ENCODE data around the gene CYP8B1.
"Not testable (repeated sequence)": the region's sequence is repeated elsewhere in the genome, so short reads cannot be mapped to it uniquely, and the experiment has no call there.

Gene CYP8B1

DNA sequence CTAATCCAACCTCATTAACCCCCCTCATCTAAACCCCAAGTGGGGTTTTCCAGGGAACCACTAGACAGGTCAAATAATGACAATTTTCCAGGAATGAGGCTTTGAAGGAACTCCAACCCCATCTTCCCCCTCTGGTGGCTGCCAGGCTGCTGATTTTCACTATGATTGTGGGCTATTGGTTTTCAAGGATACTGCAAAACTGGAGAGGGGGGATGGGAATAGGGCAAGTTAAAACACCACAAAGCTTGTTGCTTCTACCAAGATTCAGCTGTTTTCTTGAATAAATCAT lies 19.8 kb upstream of the CYP8B1 start:
- no peaks in the 10 kb centered on the region for H3K9me3 Mint-ChIP-seq (ENCODE audit: low read depth)
- no peaks in the 10 kb centered on the region for H3K4me1 Mint-ChIP-seq (ENCODE audit: low read depth)
- H3K4me3 Mint-ChIP-seq = no peak overlapping the region
- no peak overlapping the region for H3K27ac Mint-ChIP-seq
- no peaks in the 10 kb centered on the region for H3K27me3 Mint-ChIP-seq
- H3K36me3 Mint-ChIP-seq = no peaks in the 10 kb centered on the region

DNA sequence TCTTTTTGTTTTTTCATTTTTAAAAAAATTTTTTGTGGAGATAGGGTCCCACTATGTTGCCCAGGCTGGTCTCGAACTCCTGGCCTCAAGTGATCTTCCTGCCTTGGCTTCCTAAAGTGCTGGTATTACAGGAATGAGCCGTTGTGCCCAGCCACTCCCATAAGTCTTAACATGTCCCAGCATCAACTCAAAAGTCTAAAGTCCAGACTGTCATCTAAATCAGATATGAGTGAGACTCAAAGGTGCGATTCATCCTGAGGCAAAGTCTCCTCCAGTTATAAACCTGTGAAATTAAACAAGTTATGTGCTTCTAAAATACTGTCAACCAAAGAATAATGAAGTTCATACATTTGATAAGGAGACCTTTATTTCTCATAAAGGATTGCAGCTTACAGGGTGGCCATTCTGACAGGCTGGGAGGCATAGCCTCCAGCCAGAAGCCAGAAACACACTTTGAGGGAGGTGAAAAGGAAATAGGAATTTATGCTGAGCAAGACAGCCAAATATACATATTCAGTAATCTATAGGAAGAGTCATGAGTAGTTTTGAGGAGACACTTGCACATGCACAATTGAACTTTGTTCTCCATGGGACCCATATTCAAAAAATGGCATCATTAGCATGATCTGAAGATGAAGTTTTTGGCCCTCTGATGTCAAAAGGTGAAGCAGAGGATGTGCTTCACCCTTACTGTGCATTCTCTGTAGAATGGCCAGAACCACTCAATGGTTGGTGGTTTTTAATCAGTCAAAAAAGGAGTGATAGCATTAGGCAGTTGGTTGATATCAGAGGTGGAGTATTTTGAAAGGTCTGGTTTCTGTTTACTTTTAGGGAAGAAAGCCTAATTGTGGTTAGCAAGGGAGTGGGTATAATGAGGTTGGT lies 19.3 kb upstream of the CYP8B1 start:
- no peaks in the 10 kb centered on the region for H3K9me3 Mint-ChIP-seq (ENCODE audit: low read depth)
- no peaks in the 10 kb centered on the region for H3K36me3 Mint-ChIP-seq
- no peak overlapping the region for H3K27ac Mint-ChIP-seq
- H3K4me1 Mint-ChIP-seq (ENCODE audit: low read depth) = no peaks in the 10 kb centered on the region
- no peaks in the 10 kb centered on the region for H3K27me3 Mint-ChIP-seq
- H3K4me3 Mint-ChIP-seq = no peak overlapping the region

DNA sequence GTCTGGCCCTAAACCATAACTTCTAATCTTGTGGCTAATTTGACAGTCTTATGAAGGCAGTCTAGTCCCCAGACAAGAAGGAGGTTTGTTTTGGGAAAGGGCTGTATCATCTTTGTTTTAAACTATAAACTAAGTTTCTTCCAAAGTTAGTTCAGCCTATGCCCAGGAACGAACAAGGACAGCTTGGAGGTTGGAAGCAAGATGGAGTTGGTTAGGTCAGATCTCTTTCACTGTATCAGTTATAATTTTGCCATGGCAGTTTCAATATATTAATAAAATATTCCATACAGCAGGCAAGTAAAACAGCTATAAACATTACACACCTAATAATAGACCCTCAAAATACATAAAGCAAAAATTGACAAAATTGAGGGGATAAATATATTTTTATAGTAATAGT lies 17.1 kb upstream of the CYP8B1 start:
- no peaks in the 10 kb centered on the region for H3K36me3 Mint-ChIP-seq

DNA sequence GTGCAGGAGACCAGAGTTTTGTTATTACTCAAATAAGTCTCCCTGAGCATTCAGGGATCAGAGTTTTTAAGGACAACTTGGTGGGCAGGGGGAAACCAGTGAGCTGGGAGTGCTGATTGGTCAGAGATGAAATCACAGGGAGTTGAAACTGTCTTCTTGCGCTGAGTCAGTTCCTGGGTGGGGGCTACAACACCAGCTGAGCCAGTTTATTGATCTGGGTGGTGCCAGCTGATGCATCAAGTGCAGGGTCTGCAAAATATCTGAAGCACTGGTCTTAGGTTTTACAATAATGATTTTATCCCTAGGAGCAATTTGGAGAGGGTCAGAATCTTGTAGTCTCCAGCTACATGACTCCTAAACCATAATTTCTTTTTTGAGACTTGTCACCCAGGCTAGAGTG lies 16.5 kb upstream of the CYP8B1 start:
- no peaks in the 10 kb centered on the region for H3K4me1 Mint-ChIP-seq (ENCODE audit: low read depth)
- no peaks in the 10 kb centered on the region for H3K36me3 Mint-ChIP-seq
- no peak overlapping the region for H3K27ac Mint-ChIP-seq
- H3K27me3 Mint-ChIP-seq = peaks cover 9% of the 10 kb centered on the region
- H3K9me3 Mint-ChIP-seq (ENCODE audit: low read depth) = no peaks in the 10 kb centered on the region
- no peak overlapping the region for H3K4me3 Mint-ChIP-seq

More for the DNA sequence above, 17.1 kb upstream of the CYP8B1 start:
- H3K4me1 Mint-ChIP-seq (ENCODE audit: low read depth) = no peaks in the 10 kb centered on the region
- H3K9me3 Mint-ChIP-seq (ENCODE audit: low read depth) = no peaks in the 10 kb centered on the region
- H3K4me3 Mint-ChIP-seq = no peak overlapping the region
- peaks cover 6% of the 10 kb centered on the region for H3K27me3 Mint-ChIP-seq
- H3K27ac Mint-ChIP-seq = no peak overlapping the region

DNA sequence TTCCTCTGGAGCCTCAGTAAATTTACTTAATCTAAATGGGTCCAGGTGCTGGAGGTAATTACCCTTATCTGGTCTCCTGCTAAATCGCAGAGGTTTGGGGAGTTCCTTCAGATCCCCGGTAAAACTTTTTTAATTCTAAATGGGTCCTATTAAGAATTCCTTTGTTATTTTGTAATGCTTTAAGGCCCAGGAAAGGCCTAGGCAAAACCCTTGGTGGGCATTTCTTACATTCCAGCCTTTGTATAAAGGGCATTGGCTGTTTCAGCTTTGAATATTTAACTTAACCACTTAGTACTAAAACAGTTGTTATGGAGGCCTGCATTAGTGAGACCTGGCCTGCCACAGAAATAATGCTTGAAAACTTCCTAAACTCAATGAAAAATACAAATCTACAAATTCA lies 15.4 kb upstream of the CYP8B1 start:
- Mint-ChIP-seq H3K4me3 (no peak overlapping the region), H3K27ac (no peak overlapping the region), H3K4me1 (ENCODE audit: low read depth) (no peaks in the 10 kb centered on the region), H3K9me3 (ENCODE audit: low read depth) (no peaks in the 10 kb centered on the region), H3K27me3 (peaks cover 9% of the 10 kb centered on the region), H3K36me3 (no peaks in the 10 kb centered on the region)

DNA sequence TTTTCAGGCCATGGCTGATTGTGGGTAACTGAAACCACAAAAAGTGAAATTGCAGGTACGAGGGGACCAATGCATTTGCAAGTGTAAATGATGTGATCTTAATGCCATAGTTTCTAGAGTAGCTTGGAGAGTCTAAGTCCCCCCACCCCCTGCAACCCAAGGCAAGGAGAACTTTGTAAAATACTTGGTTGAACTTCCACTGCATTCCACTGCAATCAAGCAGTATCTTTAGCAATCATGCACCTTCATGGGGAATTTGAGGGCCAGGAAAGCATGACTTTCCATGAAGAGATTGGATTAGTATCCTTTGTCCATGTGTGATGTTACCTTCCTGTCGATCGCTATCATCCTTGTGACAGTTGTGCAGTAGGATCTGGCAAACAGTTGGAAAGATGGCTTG lies 11.4 kb upstream of the CYP8B1 start:
- Mint-ChIP-seq H3K9me3 (ENCODE audit: low read depth) (no peaks in the 10 kb centered on the region), H3K27ac (no peak overlapping the region), H3K27me3 (peaks cover 9% of the 10 kb centered on the region), H3K4me1 (ENCODE audit: low read depth) (no peaks in the 10 kb centered on the region), H3K4me3 (no peak overlapping the region), H3K36me3 (no peaks in the 10 kb centered on the region)

DNA sequence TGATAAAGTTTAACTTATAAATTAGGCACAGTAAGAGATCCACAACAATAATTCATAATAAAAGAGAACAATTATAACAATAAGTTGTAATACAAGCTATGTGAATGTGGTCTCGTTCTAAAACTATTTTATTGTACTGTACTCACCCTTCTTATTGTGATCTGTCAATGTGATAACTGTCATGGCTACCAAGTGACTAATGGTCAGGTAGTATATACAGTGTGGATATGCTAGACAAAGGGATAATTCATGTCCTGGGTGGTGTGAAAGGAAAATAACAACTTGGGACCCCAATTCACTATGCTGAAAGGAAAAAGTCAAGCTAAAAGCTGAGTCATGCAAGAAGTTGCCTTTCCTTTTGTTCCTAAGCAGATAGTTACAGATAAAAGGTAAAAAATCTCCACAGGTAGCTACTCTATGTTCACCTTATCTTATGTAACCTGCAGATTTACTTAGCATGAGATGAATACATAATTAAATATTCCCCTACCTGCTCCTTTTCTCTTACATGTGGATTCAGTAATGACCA lies 10.7 kb upstream of the CYP8B1 start:
- Mint-ChIP-seq H3K4me3 (no peak overlapping the region), H3K9me3 (ENCODE audit: low read depth) (no peaks in the 10 kb centered on the region), H3K27ac (no peak overlapping the region), H3K36me3 (no peaks in the 10 kb centered on the region), H3K4me1 (ENCODE audit: low read depth) (peaks cover 2% of the 10 kb centered on the region), H3K27me3 (peaks cover 9% of the 10 kb centered on the region)

DNA sequence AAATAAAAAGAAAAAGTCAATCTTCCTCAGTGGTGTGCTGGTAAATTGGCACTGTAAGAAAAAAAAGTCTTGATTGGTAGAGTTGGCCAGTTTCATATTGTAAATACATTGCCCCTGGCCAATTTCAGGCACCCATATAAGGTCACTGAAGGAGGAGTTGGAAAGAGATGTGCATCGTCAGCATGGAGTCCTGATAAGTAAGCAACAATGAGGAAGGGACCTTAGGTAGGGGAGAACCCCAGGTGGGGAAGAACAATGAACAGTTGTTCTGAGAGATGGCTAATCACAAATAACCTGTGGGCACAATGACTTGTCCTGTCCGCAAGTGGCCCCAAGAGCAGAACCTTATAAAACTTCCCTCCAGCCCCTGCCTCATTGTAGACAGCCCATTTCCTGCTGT lies 8.6 kb upstream of the CYP8B1 start:
- Mint-ChIP-seq H3K4me1 (ENCODE audit: low read depth) (peaks cover 6% of the 10 kb centered on the region), H3K4me3 (no peak overlapping the region), H3K27me3 (peaks cover 9% of the 10 kb centered on the region), H3K9me3 (ENCODE audit: low read depth) (no peaks in the 10 kb centered on the region), H3K27ac (no peak overlapping the region), H3K36me3 (no peaks in the 10 kb centered on the region)

DNA sequence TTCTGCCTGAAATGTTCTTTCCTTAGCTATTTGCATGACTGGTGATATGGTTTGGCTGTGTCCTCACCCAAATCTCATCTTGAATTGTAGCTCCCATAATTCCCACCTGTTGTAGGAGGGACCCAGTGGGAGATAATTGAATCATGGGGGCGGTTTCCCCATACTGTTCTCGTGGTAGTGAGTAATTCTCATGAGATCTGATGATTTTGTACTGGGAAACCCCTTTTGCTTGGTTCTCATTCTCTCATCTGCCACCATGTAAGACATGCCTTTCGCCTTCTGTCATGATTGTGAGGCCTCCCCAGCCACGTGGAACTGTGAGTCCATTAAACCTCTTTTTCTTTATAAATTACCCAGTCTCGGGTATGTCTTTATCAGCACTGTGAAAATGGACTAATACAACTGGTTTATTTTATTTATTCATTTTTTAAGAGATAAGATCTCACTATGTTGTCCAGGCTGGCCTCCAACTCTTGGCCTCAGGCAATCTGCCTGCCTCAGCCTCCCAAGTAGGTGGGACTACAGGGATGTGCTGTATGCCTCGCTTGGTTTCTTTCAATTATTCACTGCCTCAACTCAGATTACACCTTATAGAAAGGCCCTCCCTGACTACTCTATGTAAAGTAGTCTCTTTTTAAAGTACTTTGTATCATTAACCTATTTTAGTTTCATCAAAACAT lies 7.7 kb upstream of the CYP8B1 start:
- not testable (repeated sequence) for H3K4me1 Mint-ChIP-seq (ENCODE audit: low read depth); H3K4me3 Mint-ChIP-seq; H3K27ac Mint-ChIP-seq; H3K36me3 Mint-ChIP-seq; H3K27me3 Mint-ChIP-seq; H3K9me3 Mint-ChIP-seq (ENCODE audit: low read depth)

DNA sequence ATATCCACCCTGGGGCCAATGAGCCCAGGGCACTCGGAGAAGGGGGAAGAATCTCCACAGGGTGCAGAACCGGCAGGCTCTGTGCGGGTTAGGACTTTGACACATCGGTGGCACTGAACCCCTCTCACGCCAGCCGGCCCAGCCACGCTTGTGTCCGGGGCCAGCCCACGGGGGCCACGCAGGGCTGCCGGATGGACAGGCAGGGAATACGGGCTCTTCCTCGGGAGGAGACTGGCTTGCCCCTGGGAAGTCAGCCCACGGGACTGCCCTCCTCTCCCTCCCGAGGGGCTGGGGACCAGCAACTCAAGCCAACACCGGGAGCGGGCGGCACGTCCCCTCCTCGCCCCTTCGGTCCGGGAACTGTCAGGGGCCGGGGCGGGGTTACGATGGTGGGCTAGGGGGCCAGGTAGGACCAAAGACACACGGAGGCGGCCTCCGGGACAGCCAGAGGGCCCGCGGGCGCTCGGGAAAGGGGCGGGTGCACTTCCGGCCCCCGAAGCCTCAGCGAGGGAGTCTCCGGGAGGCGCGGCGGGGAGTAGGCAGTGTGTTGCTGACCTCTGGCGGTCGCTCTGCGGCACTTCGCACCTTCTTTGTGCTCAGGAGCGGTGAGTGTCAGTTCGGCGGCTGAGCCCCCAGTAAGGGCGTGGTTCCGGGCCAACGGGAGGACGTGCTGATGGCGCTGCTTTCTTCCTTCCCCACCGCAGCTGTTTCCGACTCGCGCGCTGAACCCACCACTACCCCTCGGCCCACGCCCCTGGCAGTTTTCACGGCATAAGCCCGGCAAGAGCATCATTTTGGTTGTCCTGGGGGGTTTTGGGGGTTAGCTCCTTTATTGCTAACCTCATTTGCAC lies 5.1 kb upstream of the CYP8B1 start:
- no peaks in the 10 kb centered on the region for H3K9me3 Mint-ChIP-seq (ENCODE audit: low read depth)
- no peaks in the 10 kb centered on the region for H3K36me3 Mint-ChIP-seq
- H3K4me3 Mint-ChIP-seq = peak overlapping the region; percentile 87
- peak overlapping the region; percentile 56 for H3K27ac Mint-ChIP-seq
- H3K4me1 Mint-ChIP-seq (ENCODE audit: low read depth) = peaks cover 6% of the 10 kb centered on the region
- H3K27me3 Mint-ChIP-seq = no peaks in the 10 kb centered on the region

DNA sequence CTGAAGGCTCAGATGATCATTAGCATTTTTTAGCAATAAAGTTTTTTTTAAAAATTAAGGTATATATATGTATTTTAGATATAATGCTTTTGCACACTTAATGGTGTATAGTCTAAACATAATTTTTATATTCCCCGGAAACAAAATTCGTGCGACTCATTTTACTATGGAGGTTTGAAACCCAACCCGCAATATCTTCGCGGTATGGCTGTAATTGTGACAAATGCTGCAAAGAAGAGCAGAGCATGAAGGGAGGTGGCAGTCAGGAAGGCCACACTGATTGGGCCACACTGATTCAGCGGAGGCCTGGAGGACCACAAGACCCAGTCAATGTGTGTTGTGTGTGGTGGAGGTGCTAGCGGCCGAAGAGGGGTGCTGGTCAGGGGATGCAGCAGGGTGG lies 4.5 kb upstream of the CYP8B1 start:
- peak overlapping the region; percentile 87 for H3K4me3 Mint-ChIP-seq
- no peak overlapping the region for H3K27ac Mint-ChIP-seq
- no peaks in the 10 kb centered on the region for H3K9me3 Mint-ChIP-seq (ENCODE audit: low read depth)
- H3K4me1 Mint-ChIP-seq (ENCODE audit: low read depth) = peaks cover 6% of the 10 kb centered on the region
- no peaks in the 10 kb centered on the region for H3K27me3 Mint-ChIP-seq
- no peaks in the 10 kb centered on the region for H3K36me3 Mint-ChIP-seq

DNA sequence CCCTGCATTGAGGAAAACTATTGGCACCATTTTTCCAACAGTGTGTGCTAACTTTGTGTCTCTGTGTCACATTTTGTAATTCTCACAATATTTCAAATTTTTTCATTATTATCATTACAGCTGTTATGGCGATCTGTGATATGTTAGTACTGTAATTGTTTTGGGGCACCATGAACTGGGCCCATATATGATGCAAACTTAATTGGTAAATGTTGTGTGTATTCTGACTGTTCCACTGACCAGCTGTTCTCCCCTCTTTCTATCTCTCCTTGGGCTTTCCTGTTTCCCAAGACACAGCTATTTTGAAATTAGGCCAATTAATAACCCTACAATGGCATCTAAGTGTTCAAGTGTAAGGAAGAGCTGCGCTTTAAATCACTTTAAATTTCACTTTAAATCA lies 2.2 kb upstream of the CYP8B1 start:
- H3K4me1 Mint-ChIP-seq (ENCODE audit: low read depth) = peaks cover 6% of the 10 kb centered on the region
- H3K9me3 Mint-ChIP-seq (ENCODE audit: low read depth) = no peaks in the 10 kb centered on the region
- H3K27me3 Mint-ChIP-seq = no peaks in the 10 kb centered on the region
- no peaks in the 10 kb centered on the region for H3K36me3 Mint-ChIP-seq
- H3K4me3 Mint-ChIP-seq = no peak overlapping the region
- H3K27ac Mint-ChIP-seq = no peak overlapping the region

DNA sequence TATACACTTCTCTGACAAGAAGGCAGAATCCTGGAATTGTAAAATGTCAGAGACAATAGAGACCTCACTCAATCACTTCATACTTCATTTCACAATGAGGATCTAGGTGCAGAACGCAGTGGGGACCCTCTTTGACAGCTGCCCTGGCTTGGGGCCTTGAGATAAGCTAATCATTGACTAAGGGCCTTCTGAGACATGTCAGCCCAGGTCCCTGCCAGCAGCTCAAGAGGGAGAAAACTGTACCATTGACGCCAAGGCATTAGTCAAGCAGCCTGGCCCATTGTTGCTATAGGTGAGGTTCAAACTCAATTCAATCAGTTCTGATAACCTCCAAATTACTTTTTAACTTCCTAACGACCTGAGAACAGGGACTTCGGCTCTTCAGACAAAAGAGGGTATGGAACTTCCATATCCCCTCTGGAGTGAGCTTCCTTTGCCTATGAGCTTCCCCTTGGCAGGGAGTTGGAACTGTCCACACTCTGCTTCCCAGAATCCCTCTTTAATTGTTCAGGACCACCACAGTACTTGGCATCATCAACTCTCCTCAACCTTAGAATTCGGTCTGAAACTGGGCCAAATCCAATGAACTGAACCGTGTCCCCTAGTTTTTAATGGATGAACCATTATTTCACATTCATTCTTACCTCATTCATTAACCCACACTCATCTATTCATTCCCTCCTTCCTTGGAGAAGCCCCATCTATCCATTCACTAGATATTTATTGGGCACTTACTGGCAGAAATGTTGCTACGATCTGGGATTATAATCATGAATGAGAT lies 1.5 kb upstream of the CYP8B1 start:
- Mint-ChIP-seq H3K4me1 (ENCODE audit: low read depth) (peaks cover 6% of the 10 kb centered on the region), H3K27me3 (no peaks in the 10 kb centered on the region), H3K36me3 (no peaks in the 10 kb centered on the region), H3K9me3 (ENCODE audit: low read depth) (no peaks in the 10 kb centered on the region), H3K4me3 (no peak overlapping the region), H3K27ac (no peak overlapping the region)

DNA sequence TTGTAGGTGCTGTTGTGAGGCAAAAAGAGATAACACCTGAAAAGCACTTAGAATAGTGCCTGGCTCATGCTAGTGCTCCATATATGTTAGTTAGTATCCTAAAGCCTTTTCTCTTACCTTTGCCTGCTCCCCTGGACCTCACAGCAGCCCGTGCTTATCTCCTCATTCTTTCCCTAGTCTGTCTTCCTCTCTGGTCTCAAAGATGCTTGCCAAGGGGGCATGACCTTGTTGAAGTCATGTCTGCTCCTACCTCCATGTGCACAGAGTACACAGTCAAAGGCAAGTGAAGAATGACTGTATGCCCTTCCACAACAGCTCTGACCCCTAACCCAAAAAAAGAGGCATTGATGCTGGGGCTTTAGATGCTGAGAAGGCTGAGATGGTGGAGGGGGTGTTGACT lies 722 bp upstream of the CYP8B1 start:
- Mint-ChIP-seq H3K4me3 (no peak overlapping the region), H3K9me3 (ENCODE audit: low read depth) (no peaks in the 10 kb centered on the region), H3K4me1 (ENCODE audit: low read depth) (peaks cover 5% of the 10 kb centered on the region), H3K27ac (no peak overlapping the region), H3K27me3 (no peaks in the 10 kb centered on the region), H3K36me3 (no peaks in the 10 kb centered on the region)

All from activated naive CD8-positive, alpha-beta T cell (primary cell).